ENCODE measurements around the gene VSTM5. TPM values are rescaled to one million over a fixed set of nuclear protein-coding genes. Genes with fewer than 3 reads are reported as not detected.

The VSTM5 gene
- total RNA-seq, 1 experiment from 2014 or later, result not detected

GRCh38 chr11:93822359-93822758 lies 28.1 kb downstream of the VSTM5 start:
- TF ChIP-seq EZH2 (IDR thresholded peaks at IDR 0.05; ENCODE audit: borderline replicate concordance, low read depth, low read length, poor library complexity, severe bottlenecking) (no peak), CTCF (conservative IDR thresholded peaks at IDR 0.05; ENCODE audit: low read depth, low read length) (no peak)
- POLR2A ChIA-PET (ENCODE audit: low non-redundant PET), result no interaction called here
- no peak for DNase-seq (ENCODE audit: low spot score)
- Histone ChIP-seq H3K27ac (ENCODE audit: low read depth, low read length, poor library complexity, severe bottlenecking) (no peak overlapping the region), H3K27me3 (replicated peaks; ENCODE audit: insufficient read depth, low read depth, low read length, poor library complexity) (no peaks in the 10 kb centered on the region), H3K9me3 (ENCODE audit: low read depth, low read length, poor library complexity, severe bottlenecking) (no peaks in the 10 kb centered on the region), H3K36me3 (ENCODE audit: insufficient read depth, low read length, poor library complexity, severe bottlenecking) (no peaks in the 10 kb centered on the region), H3K4me3 (ENCODE audit: low read depth, low read length, poor library complexity, severe bottlenecking) (no peak overlapping the region), H3K4me1 (ENCODE audit: insufficient read depth, low read length, poor library complexity, severe bottlenecking) (no peaks in the 10 kb centered on the region)
- BruUV-seq (replicated peaks), result no TSS peak
- intact Hi-C loops (cut with micrococcal nuclease; ENCODE audit: unreplicated experiment), result no loop called here
- CTCF ChIA-PET, result no interaction called here

GRCh38 chr11:93821617-93822016 lies 28.8 kb downstream of the VSTM5 start:
- no peaks in the 10 kb centered on the region for H3K36me3 ChIP-seq (ENCODE audit: insufficient read depth, low read length, poor library complexity, severe bottlenecking)
- ChIA-PET POLR2A (ENCODE audit: low non-redundant PET) (no interaction called here), CTCF (no interaction called here)
- no peak for DNase-seq (ENCODE audit: low spot score)
- H3K4me1 ChIP-seq (ENCODE audit: insufficient read depth, low read length, poor library complexity, severe bottlenecking), result no peaks in the 10 kb centered on the region
- H3K9me3 ChIP-seq (ENCODE audit: low read depth, low read length, poor library complexity, severe bottlenecking), result no peaks in the 10 kb centered on the region
- TF ChIP-seq CTCF (conservative IDR thresholded peaks at IDR 0.05; ENCODE audit: low read depth, low read length), result no peak
- no peak for TF ChIP-seq EZH2 (IDR thresholded peaks at IDR 0.05; ENCODE audit: borderline replicate concordance, low read depth, low read length, poor library complexity, severe bottlenecking)
- no peaks in the 10 kb centered on the region for H3K27me3 ChIP-seq (replicated peaks; ENCODE audit: insufficient read depth, low read depth, low read length, poor library complexity)
- H3K4me3 ChIP-seq (ENCODE audit: low read depth, low read length, poor library complexity, severe bottlenecking), result no peak overlapping the region
- BruUV-seq (replicated peaks), result no TSS peak
- H3K27ac ChIP-seq (ENCODE audit: low read depth, low read length, poor library complexity, severe bottlenecking), result no peak overlapping the region
- intact Hi-C loops (cut with micrococcal nuclease; ENCODE audit: unreplicated experiment), result no loop called here

GRCh38 chr11:93820847-93821246 lies 29.6 kb downstream of the VSTM5 start:
- BruUV-seq (replicated peaks), result no TSS peak
- Histone ChIP-seq H3K9me3 (ENCODE audit: low read depth, low read length, poor library complexity, severe bottlenecking) (no peaks in the 10 kb centered on the region), H3K4me1 (ENCODE audit: insufficient read depth, low read length, poor library complexity, severe bottlenecking) (no peaks in the 10 kb centered on the region), H3K4me3 (ENCODE audit: low read depth, low read length, poor library complexity, severe bottlenecking) (no peak overlapping the region), H3K27ac (ENCODE audit: low read depth, low read length, poor library complexity, severe bottlenecking) (no peak overlapping the region), H3K36me3 (ENCODE audit: insufficient read depth, low read length, poor library complexity, severe bottlenecking) (peaks cover 4% of the 10 kb centered on the region), H3K27me3 (replicated peaks; ENCODE audit: insufficient read depth, low read depth, low read length, poor library complexity) (no peaks in the 10 kb centered on the region)
- DNase-seq (ENCODE audit: low spot score), result no peak
- ChIA-PET POLR2A (ENCODE audit: low non-redundant PET) (no interaction called here), CTCF (no interaction called here)
- intact Hi-C loops (cut with micrococcal nuclease; ENCODE audit: unreplicated experiment), result no loop called here
- TF ChIP-seq CTCF (conservative IDR thresholded peaks at IDR 0.05; ENCODE audit: low read depth, low read length) (no peak), EZH2 (IDR thresholded peaks at IDR 0.05; ENCODE audit: borderline replicate concordance, low read depth, low read length, poor library complexity, severe bottlenecking) (no peak)
